H9 (cell line): ENCODE results near the gene UNC79. TPM values are rescaled to one million over a fixed set of nuclear protein-coding genes. Genes with fewer than 3 reads are reported as not detected.

Experiments used
- DNase-seq: peaks from one replicate; pipeline ENCODE4 v3.0.0-alpha.2; 2017
- H2AFZ ChIP-seq: one replicate; pipeline ENCODE4 v1.6.1; 2013; ENCODE audit warnings: mild to moderate bottlenecking, low read length, control low read depth, moderate library complexity
- H2AK5ac ChIP-seq: 2 replicates; pipeline ENCODE4 v1.6.1; 2013; ENCODE audit warnings: low read length, control low read depth, mixed read lengths; ENCODE audit not compliant: insufficient read length
- H2BK120ac ChIP-seq: one replicate; pipeline ENCODE4 v1.6.1; 2013; ENCODE audit warnings: low read depth, mild to moderate bottlenecking, low read length, control low read depth, inconsistent platforms; ENCODE audit not compliant: poor library complexity, severe bottlenecking
- H2BK12ac ChIP-seq: 2 replicates; pipeline ENCODE4 v1.6.1; 2013; ENCODE audit warnings: low read length, control low read depth, mixed read lengths, low read depth; ENCODE audit not compliant: insufficient read length
- H2BK15ac ChIP-seq: 2 replicates; pipeline ENCODE4 v1.6.1; 2013; ENCODE audit warnings: low read depth, low read length, control low read depth
- H2BK20ac ChIP-seq: one replicate; pipeline ENCODE4 v1.6.1; 2013; ENCODE audit warnings: low read depth, mild to moderate bottlenecking, low read length, control low read depth, inconsistent platforms; ENCODE audit not compliant: poor library complexity, severe bottlenecking
- H2BK5ac ChIP-seq: 2 replicates; pipeline ENCODE4 v1.6.1; 2013; ENCODE audit warnings: low read length, control low read depth, mixed read lengths; ENCODE audit not compliant: insufficient read length
- H3K14ac ChIP-seq: 2 replicates; pipeline ENCODE4 v1.6.1; 2013; ENCODE audit warnings: low read length, control low read depth; ENCODE audit not compliant: insufficient read depth
- H3K18ac ChIP-seq: 2 replicates; pipeline ENCODE4 v1.6.1; 2013; ENCODE audit warnings: low read depth, mild to moderate bottlenecking, mixed read lengths, low read length, control low read depth; ENCODE audit not compliant: insufficient read length
- H3K23ac ChIP-seq: 2 replicates; pipeline ENCODE4 v1.6.1; 2013; ENCODE audit warnings: low read length, control low read depth, mixed read lengths, low read depth; ENCODE audit not compliant: insufficient read length
- H3K23me2 ChIP-seq: 2 replicates; pipeline ENCODE4 v1.6.1; 2013; ENCODE audit warnings: low read depth, mild to moderate bottlenecking, mixed read lengths, low read length, control low read depth; ENCODE audit not compliant: insufficient read length, poor library complexity, severe bottlenecking
- H3K27ac ChIP-seq: 2 replicates; pipeline ENCODE4 v1.5.1; 2013; ENCODE audit warnings: low read length, control low read depth, mixed read lengths, low read depth; ENCODE audit not compliant: insufficient read length
- H3K27me3 ChIP-seq: 2 replicates; pipeline ENCODE4 v1.6.1; 2013; ENCODE audit warnings: low read length, control low read depth, inconsistent platforms; ENCODE audit not compliant: insufficient read depth
- H3K4ac ChIP-seq: 2 replicates; pipeline ENCODE4 v1.6.1; 2013; ENCODE audit warnings: low read depth, mild to moderate bottlenecking, control low read depth, inconsistent platforms, low read length, moderate library complexity
- H3K4me1 ChIP-seq: 2 replicates; pipeline ENCODE4 v1.6.1; 2013; ENCODE audit warnings: low read length, control low read depth, inconsistent platforms; ENCODE audit not compliant: insufficient read depth
- H3K4me2 ChIP-seq: 2 replicates; pipeline ENCODE4 v1.6.1; 2013; ENCODE audit warnings: low read length, control low read depth, mixed read lengths; ENCODE audit not compliant: insufficient read length, insufficient read depth
- H3K56ac ChIP-seq: 2 replicates; pipeline ENCODE4 v1.6.1; 2013; ENCODE audit warnings: low read depth, mild to moderate bottlenecking, mixed read lengths, low read length, control low read depth; ENCODE audit not compliant: insufficient read length
- H3K79me1 ChIP-seq: 2 replicates; pipeline ENCODE4 v1.6.1; 2013; ENCODE audit warnings: low read depth, mild to moderate bottlenecking, moderate library complexity, low read length, control low read depth, inconsistent platforms; ENCODE audit not compliant: insufficient read depth, poor library complexity, severe bottlenecking
- H3K79me2 ChIP-seq: 2 replicates; pipeline ENCODE4 v1.6.1; 2013; ENCODE audit warnings: low read length, control low read depth, inconsistent platforms; ENCODE audit not compliant: insufficient read depth
- H3K9ac ChIP-seq: 2 replicates; pipeline ENCODE4 v1.6.1; 2013; ENCODE audit warnings: low read length, control low read depth, mixed read lengths; ENCODE audit not compliant: insufficient read length; ENCODE audit errors: extremely low read depth
- H3K9me3 ChIP-seq: one replicate; pipeline ENCODE4 v1.6.1; 2013; ENCODE audit warnings: low read depth, low read length, inconsistent platforms; ENCODE audit not compliant: control insufficient read depth
- H3T11ph ChIP-seq: one replicate; pipeline ENCODE4 v1.6.1; 2013; ENCODE audit warnings: mild to moderate bottlenecking, low read length, control low read depth, inconsistent platforms
- H4K20me1 ChIP-seq: one replicate; pipeline ENCODE4 v1.6.1; 2013; ENCODE audit not compliant: control insufficient read depth, insufficient read length, insufficient read depth
- H4K5ac ChIP-seq: 2 replicates; pipeline ENCODE4 v1.6.1; 2013; ENCODE audit warnings: low read depth, mild to moderate bottlenecking, mixed read lengths, low read length, control low read depth; ENCODE audit not compliant: insufficient read length
- H4K8ac ChIP-seq: replicated peaks from 2 replicates; pipeline ENCODE4 v1.6.1; 2013; ENCODE audit warnings: low read length, control low read depth, mixed read lengths, low read depth; ENCODE audit not compliant: insufficient read length
- H4K91ac ChIP-seq: 2 replicates; pipeline ENCODE4 v1.6.1; 2013; ENCODE audit warnings: low read depth, mild to moderate bottlenecking, moderate library complexity, mixed read lengths, low read length, control low read depth; ENCODE audit not compliant: insufficient read length
- H3K27ac Mint-ChIP-seq, 3 experiments: 2 replicates in 2 of 3; 3 replicates in 1 of 3; pipeline ENCODE4 v1.8.0; 2020 to 2021; ENCODE audit warnings: mixed read lengths in 3 of 3, mild to moderate bottlenecking in 1 of 3, moderate library complexity in 1 of 3
- H3K27me3 Mint-ChIP-seq: 2 replicates; pipeline ENCODE4 v1.8.0; 2021; ENCODE audit warnings: low read depth, mild to moderate bottlenecking, moderate library complexity, mixed read lengths
- H3K36me3 Mint-ChIP-seq, 3 experiments: 2 replicates in 2 of 3; 3 replicates in 1 of 3; pipeline ENCODE4 v1.8.0; 2020 to 2021; ENCODE audit warnings: low read depth in 3 of 3, mixed read lengths in 3 of 3; ENCODE audit not compliant: insufficient read depth in 1 of 3
- H3K4me1 Mint-ChIP-seq, 2 experiments: 2 replicates each; pipeline ENCODE4 v1.8.0; 2020; ENCODE audit warnings: mixed read lengths in 2 of 2
- H3K4me3 Mint-ChIP-seq, 2 experiments: 2 replicates in 1 of 2; 3 replicates in 1 of 2; pipeline ENCODE4 v1.8.0; 2020 to 2021; ENCODE audit warnings: mild to moderate bottlenecking in 2 of 2, mixed read lengths in 2 of 2, moderate library complexity in 1 of 2
- H3K9me3 Mint-ChIP-seq, 2 experiments: 2 replicates in 1 of 2; 3 replicates in 1 of 2; pipeline ENCODE4 v1.8.0; 2020; ENCODE audit warnings: mild to moderate bottlenecking in 2 of 2, mixed read lengths in 2 of 2, moderate library complexity in 1 of 2
- CTCF ChIP-seq: fragments of 200-600 bp; sonication (generic); conservative IDR thresholded peaks from 3 replicates; pipeline ENCODE4 v1.8.0; 2021; ENCODE audit warnings: antibody characterized with exemption, mild to moderate bottlenecking
- WGBS: extraction: QIAGEN DNeasy Blood & Tissue Kit; methylation state at CpG from one replicate; pipeline ENCODE4 v1.1.7; 2013; ENCODE audit warnings: missing lambda C conversion rate, low lambda C conversion rate, mixed read lengths; ENCODE audit not compliant: insufficient read length; ENCODE audit errors: extremely low coverage; 5-methylcytosine and 5-hydroxymethylcytosine counted together
- total RNA-seq: library from RNA; stranded (reverse); gene quantifications from 2 replicates; pipeline ENCODE4 v1.2.1, GENCODE V29; 2021

The UNC79 gene
- total RNA-seq, 1 experiment from 2014 or later = 3.0 TPM

GRCh38 chr14:93749076-93749420 lies 318.3 kb downstream of the UNC79 start:
- Histone ChIP-seq H3K27me3 (no peaks in the 10 kb centered on the region), H3K4me2 (no peak overlapping the region), H3K23ac (no peak overlapping the region), H3K56ac (no peak overlapping the region), H3K79me2 (no peaks in the 10 kb centered on the region), H3K14ac (no peak overlapping the region), H2BK15ac (no peak overlapping the region), H3K9me3 (no peaks in the 10 kb centered on the region), H3K9ac (no peak overlapping the region), H3K79me1 (no peaks in the 10 kb centered on the region), H2BK20ac (no peak overlapping the region), H2BK12ac (no peak overlapping the region), H3K4me1 (no peaks in the 10 kb centered on the region), H2AK5ac (no peak overlapping the region), H4K8ac (no peak overlapping the region), H2AFZ (no peak overlapping the region), H2BK120ac (no peak overlapping the region), H3K23me2 (no peaks in the 10 kb centered on the region), H3K18ac (no peak overlapping the region), H3T11ph (no peak overlapping the region), H3K4ac (no peak overlapping the region), H2BK5ac (no peak overlapping the region), H4K20me1 (no peaks in the 10 kb centered on the region), H4K91ac (no peak overlapping the region), H3K27ac (no peak overlapping the region), H4K5ac (no peak overlapping the region)
- no peak for TF ChIP-seq CTCF
- no peak overlapping the region for H3K27ac Mint-ChIP-seq
- no peaks in the 10 kb centered on the region; the same call in 1 of the 2 replicates for H3K27me3 Mint-ChIP-seq
- no peak overlapping the region for H3K4me3 Mint-ChIP-seq
- H3K9me3 Mint-ChIP-seq = no peaks in the 10 kb centered on the region
- no peaks in the 10 kb centered on the region for H3K36me3 Mint-ChIP-seq
- peaks cover 18 to 19% of the 10 kb centered on the region in 2 experiments for H3K4me1 Mint-ChIP-seq
- DNase-seq = no peak
- no CpG with 5 or more reads among the region's 8 CpGs for WGBS
